Body of pancreas (tissue), 4 donors: ENCODE results near the gene ASTN2. TPM values are rescaled to one million over a fixed set of nuclear protein-coding genes. Genes with fewer than 3 reads are reported as not detected.

Experiments used
- ATAC-seq: fragments of 150-250 bp; one replicate; pipeline ENCODE4 v1.9.1; 2016
- DNase-seq, 4 donors: peaks; one replicate each; pipeline ENCODE4 v3.0.0-alpha.2; 2019
- H3K27ac ChIP-seq, 4 donors: fragments of 200-600 bp; sonication (generic); 1 replicate in 3 of 4; 2 replicates in 1 of 4; pipeline versions ENCODE4 v1.5.1 to v1.6.1; 2016 to 2019; ENCODE audit warnings: mild to moderate bottlenecking in 1 of 4, mixed read lengths in 1 of 4, moderate library complexity in 1 of 4
- H3K27me3 ChIP-seq, 2 donors: fragments of 200-600 bp; sonication (generic); one replicate each; pipeline ENCODE4 v1.6.0; 2016; ENCODE audit warnings: mild to moderate bottlenecking in 1 of 2
- H3K36me3 ChIP-seq, 2 donors: fragments of 200-600 bp; sonication (generic); replicated peaks in 1 of 2; 2 replicates each; pipeline ENCODE4 v1.5.1; 2016; ENCODE audit warnings: low read depth in 2 of 2; ENCODE audit not compliant: insufficient read depth in 1 of 2
- H3K4me1 ChIP-seq: fragments of 200-600 bp; sonication (generic); one replicate; pipeline ENCODE4 v1.6.0; 2016
- H3K4me3 ChIP-seq, 2 donors: fragments of 200-600 bp; sonication (generic); 1 replicate in 1 of 2; 2 replicates in 1 of 2; pipeline ENCODE4 v1.5.1; 2016 to 2019
- H3K9me3 ChIP-seq, 3 donors: fragments of 200-600 bp; sonication (generic); 1 replicate in 2 of 3; 2 replicates in 1 of 3; pipeline ENCODE4 v1.5.1; 2016
- CTCF ChIP-seq, 7 experiments: fragments of 450-650 bp in 4 of 7; fragments of 200-600 bp in 3 of 7; sonication (generic) in 3 of 7; IDR thresholded peaks; one replicate each; pipeline ENCODE4 v1.5.1; 2016 to 2019; ENCODE audit warnings: antibody characterized with exemption in 7 of 7
- POLR2A ChIP-seq, 3 donors: fragments of 450-650 bp; IDR thresholded peaks; one replicate each; pipeline ENCODE4 v1.6.1; 2016; ENCODE audit warnings: antibody characterized with exemption in 3 of 3, mild to moderate bottlenecking in 2 of 3
- WGBS, 2 donors: methylation state at CpG; one replicate each; pipeline ENCODE4 v1.1.5; 2017; 5-methylcytosine and 5-hydroxymethylcytosine counted together
- intact Hi-C: fragments of 100-400 bp; cut with DNase I; formaldehyde crosslinking; loops from one replicate; pipeline ENCODE4 v1.15.1; 2023
- total RNA-seq, 2 donors: library from RNA; depleted of rRNA; stranded (reverse); fragments of >200 nt; gene quantifications; one replicate each; pipeline ENCODE4 v1.1.0, GENCODE V29; 2016

Gene ASTN2
- total RNA-seq, 2 donors from 2014 or later, result 8.2 to 9.6 TPM

- TF ChIP-seq POLR2A (IDR thresholded peaks at IDR 0.05) (no peak), CTCF (IDR thresholded peaks at IDR 0.05) (no peak)
- no peak overlapping the region for H3K27ac ChIP-seq
- no peaks in the 10 kb centered on the region for H3K4me1 ChIP-seq
- ATAC-seq, result no peak
- 79 to 95% methylated on average over 1 of the region's 1 CpG for whole genome bisulfite sequencing, 2 donors
- no peak for DNase-seq
- H3K27me3 ChIP-seq, result no peaks in the 10 kb centered on the region
- H3K4me3 ChIP-seq, result no peak overlapping the region
- H3K36me3 ChIP-seq, result no peaks in the 10 kb centered on the region
- no peaks in the 10 kb centered on the region for H3K9me3 ChIP-seq
- intact Hi-C loops, result no loop called here
Observed at GRCh38 chr9:116501871-116502270, 913.0 kb downstream of the ASTN2 start.

GRCh38 chr9:116499986-116500871 is 914.6 kb downstream of the ASTN2 start:
- ATAC-seq (no peak), DNase-seq (no peak)
- no peak for TF ChIP-seq POLR2A (IDR thresholded peaks at IDR 0.05)
- no peak for TF ChIP-seq CTCF (IDR thresholded peaks at IDR 0.05)
- no peak overlapping the region for H3K4me3 ChIP-seq
- 70 to 77% methylated on average over 5 of the region's 5 CpGs for WGBS, 2 donors
- no peaks in the 10 kb centered on the region for H3K36me3 ChIP-seq
- no peaks in the 10 kb centered on the region for H3K27me3 ChIP-seq
- no peaks in the 10 kb centered on the region for H3K4me1 ChIP-seq
- intact Hi-C loops, result loop anchor here (10.0 kb wide), 2 partner anchors 65 to 335 kb away; no protein-coding TSS in a partner anchor
- no peaks in the 10 kb centered on the region for H3K9me3 ChIP-seq
- no peak overlapping the region for H3K27ac ChIP-seq

GRCh38 chr9:116499434-116499833 is 915.4 kb downstream of the ASTN2 start:
- Histone ChIP-seq H3K27ac (no peak overlapping the region), H3K9me3 (no peaks in the 10 kb centered on the region), H3K36me3 (no peaks in the 10 kb centered on the region), H3K4me3 (no peak overlapping the region), H3K4me1 (no peaks in the 10 kb centered on the region), H3K27me3 (no peaks in the 10 kb centered on the region)
- TF ChIP-seq CTCF (IDR thresholded peaks at IDR 0.05) (no peak), POLR2A (IDR thresholded peaks at IDR 0.05) (no peak)
- intact Hi-C loops, result loop anchor here (10.0 kb wide), 2 partner anchors 65 to 335 kb away; no protein-coding TSS in a partner anchor
- no peak for ATAC-seq
- no peak for DNase-seq

GRCh38 chr9:116497095-116497890 is 917.6 kb downstream of the ASTN2 start:
- Histone ChIP-seq H3K36me3 (no peaks in the 10 kb centered on the region), H3K4me3 (no peak overlapping the region), H3K9me3 (no peaks in the 10 kb centered on the region), H3K27me3 (no peaks in the 10 kb centered on the region), H3K4me1 (no peaks in the 10 kb centered on the region), H3K27ac (no peak overlapping the region)
- 74 to 86% methylated on average over 6 of the region's 6 CpGs for WGBS, 2 donors
- DNase-seq (no peak), ATAC-seq (no peak)
- TF ChIP-seq CTCF (IDR thresholded peaks at IDR 0.05) (no peak), POLR2A (IDR thresholded peaks at IDR 0.05) (no peak)
- intact Hi-C loops, result loop anchor here (10.0 kb wide), 2 partner anchors 68 to 332 kb away; no protein-coding TSS in a partner anchor
